Measurements from ENCODE around the gene RAMP1.

RAMP1 gene

DNA sequence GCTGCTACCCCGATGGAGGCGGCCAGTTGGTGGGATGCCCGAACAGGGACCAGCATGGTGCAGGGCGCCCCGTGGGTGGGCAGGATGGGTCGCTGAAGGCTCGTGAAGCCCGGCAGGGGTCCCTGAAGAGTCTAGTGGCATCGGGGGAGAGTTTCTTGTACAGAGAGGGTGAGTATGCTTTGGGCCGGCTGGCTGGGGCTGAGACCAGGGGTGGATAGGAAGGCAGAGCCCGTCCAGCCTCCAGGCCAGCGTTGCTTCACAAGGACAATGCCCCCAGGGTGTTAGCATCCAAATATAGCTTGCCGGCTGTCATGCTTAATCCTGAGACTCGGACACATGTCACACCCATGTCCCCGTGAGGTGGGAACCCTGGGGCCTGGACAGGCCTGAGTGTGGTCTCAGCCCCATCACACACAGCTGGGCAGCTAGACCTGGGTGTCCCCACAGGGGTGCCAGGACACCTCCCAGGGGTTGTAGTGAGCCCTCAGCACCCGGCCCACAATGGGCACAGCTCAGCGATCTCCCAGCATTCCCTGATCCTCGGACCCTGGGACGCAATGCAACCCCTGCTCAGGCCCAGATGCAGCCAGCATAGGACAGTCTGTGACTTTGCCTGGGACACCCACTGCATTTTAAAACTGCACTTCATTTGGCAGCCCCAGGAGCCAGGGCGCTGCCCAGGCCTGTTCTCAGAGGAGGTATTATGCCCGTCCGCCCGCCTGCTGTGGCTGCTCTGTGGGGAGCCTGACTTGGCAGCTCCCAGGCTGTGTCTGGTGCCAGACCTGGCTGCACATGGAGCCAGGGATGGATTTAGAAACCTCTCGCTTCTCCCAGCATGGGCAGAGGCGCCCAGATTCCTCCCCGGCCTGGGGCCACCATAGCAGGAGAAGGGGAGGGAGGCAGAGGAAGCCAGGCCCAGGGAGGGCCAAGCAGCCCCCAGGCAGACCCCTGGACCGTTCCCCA is 36.4 kb downstream of the RAMP1 start:
- DNase-seq (ENCODE audit: low spot score), result no peak

GRCh38 chr2:237896507-237896892 is 37.1 kb downstream of the RAMP1 start:
- no peak for DNase-seq (ENCODE audit: low spot score)

- no peak for DNase-seq (ENCODE audit: low spot score)
Observed at GRCh38 chr2:237896956-237897355, 37.5 kb downstream of the RAMP1 start.

- no peak for DNase-seq (ENCODE audit: low spot score)
Observed at GRCh38 chr2:237898057-237898414, 38.6 kb downstream of the RAMP1 start.

GRCh38 chr2:237900891-237901831 is 41.7 kb downstream of the RAMP1 start:
- peak; percentile 17 for DNase-seq (ENCODE audit: low spot score)

DNA sequence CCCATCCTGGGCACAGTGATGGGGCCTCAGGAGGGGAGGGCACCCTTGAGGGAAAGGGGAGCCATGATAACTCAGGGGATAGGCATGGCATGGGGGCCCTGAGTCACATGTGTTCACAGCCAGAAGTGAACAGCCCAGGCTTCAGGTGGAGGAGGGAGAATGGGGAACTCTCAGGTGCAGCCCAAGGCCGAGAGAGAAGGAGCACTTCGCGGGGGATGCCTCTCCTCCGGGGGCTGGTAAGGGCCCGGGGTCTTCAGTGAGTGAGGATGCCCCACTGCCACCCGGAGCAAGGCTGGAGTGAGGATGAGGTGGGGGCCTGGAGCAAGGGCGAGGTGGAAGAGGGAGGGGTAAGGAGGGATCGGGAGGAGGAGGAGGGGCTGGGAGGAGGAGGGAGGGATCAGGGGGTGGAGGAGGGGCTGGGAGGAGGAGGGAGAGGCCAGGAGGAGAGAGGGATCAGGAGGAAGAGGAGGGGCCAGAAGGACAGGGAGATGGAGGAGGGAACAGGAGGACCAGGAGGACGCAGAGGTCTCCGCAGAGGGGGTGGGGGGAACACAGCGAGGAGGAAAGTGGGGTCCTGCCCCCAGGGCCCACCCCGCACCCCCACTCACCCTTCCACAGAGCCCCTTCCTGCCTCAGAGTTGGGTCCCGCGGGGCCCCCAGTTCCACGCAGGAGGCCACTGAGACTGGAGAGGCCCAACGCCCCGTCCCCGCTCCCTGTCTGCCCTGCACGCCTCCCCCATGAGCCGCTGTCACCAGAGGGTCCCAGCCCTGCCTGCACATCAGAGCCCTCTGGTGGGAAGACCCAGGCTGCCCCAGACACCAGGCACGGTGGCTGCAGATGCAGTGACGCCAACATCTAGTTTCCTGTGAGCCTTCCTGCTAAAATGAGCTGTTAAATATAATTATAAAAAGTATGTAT is 42.8 kb downstream of the RAMP1 start:
- no peak for DNase-seq (ENCODE audit: low spot score)

DNA sequence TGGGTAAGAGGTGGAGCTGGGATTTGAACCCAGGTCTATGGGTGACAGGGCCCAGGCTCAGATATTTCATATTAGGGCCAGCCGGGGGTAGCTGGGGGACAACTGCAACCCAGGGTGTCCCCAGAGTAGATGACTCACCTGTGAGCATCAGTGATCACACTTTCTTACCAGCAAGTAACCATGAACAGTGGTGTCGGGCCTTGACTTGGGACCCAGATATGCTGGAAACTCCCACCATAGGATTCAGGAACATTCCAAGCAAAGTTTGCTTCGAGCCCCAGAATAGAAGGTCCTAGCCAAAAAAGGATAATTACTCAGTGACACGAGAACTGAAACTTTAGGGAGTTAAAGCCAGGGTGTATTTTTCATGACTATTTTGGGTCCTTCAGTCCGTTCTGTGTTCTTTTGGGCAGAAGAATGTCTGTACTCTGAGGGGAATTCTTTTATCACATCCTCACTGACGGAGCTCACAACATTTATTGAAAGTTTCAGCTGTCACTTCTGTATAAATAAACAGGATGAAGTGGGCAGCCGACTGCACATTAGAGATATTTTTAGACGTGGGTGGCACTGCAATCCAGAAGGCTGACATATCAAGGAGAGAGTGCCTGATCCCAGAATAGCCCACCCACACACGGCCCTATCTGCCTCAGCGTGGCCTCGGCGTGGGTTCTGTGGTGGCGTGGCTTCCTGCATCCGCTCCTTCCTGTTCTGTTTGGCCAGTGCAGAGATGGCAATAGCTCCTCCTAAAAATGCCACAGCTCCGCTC is 45.6 kb downstream of the RAMP1 start:
- DNase-seq (ENCODE audit: low spot score), result no peak

GRCh38 chr2:237907144-237907543 is 47.7 kb downstream of the RAMP1 start:
- DNase-seq (ENCODE audit: low spot score), result no peak

GRCh38 chr2:237909075-237909695 is 49.8 kb downstream of the RAMP1 start:
- DNase-seq (ENCODE audit: low spot score), result no peak

GRCh38 chr2:237909801-237910475 is 50.5 kb downstream of the RAMP1 start:
- DNase-seq (ENCODE audit: low spot score), result no peak

DNA sequence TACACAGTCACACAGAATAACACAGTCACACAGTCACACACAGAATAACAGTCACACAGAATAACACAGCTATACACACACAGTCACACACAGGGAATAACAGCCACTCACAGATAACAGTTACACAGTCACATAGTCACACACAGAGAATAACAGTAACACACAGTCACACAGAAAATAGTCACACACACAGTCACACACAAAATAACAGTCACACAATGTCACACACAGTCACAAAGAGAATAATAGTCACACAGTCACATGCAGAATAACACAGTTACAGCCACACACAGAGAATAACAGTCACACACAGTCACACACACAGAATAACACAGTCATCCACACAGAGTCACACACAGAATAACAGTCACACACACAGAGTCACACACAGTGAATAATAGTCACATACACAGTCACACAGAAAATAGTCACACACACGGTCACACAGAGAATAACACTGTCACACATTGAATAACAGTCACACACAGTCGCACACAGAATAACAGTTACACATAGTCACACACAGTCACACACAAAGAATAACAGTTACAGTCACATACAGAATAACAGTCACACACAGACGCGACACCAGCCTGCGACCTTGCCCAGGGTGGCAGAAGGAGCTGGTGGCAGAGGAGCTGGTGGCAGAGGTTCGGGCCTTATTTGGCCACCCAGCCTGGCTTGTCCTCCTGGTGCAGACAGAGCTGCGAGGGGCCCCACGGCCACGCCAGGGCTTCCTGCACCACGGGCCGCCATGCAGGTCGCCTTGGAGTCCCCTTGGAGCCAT is 51.3 kb downstream of the RAMP1 start:
- no peak for DNase-seq (ENCODE audit: low spot score)

DNA sequence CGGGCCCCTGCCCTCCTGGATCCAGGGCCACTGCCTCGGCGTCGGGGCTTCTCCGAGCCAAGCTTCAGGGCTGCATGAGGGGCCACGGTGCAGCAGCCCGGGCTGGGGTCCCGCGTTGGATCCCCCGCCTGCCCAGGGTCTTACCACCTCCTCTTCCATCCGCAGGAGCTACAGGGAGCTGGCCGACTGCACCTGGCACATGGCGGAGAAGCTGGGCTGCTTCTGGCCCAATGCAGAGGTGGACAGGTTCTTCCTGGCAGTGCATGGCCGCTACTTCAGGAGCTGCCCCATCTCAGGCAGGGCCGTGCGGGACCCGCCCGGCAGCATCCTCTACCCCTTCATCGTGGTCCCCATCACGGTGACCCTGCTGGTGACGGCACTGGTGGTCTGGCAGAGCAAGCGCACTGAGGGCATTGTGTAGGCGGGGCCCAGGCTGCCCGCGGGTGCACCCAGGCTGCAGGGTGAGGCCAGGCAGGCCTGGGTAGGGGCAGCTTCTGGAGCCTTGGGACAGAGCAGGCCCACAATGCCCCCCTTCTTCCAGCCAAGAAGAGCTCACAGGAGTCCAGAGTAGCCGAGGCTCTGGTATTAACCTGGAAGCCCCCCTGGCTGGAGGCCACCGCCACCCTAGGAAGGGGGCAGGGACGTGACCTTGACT is 52.1 kb downstream of the RAMP1 start:
- DNase-seq (ENCODE audit: low spot score), result no peak

- DNase-seq (ENCODE audit: low spot score), result no peak
Observed at GRCh38 chr2:237912271-237913192, 53.1 kb downstream of the RAMP1 start.

- DNase-seq (ENCODE audit: low spot score), result no peak
Observed at GRCh38 chr2:237913193-237913917, 53.9 kb downstream of the RAMP1 start.

GRCh38 chr2:237915576-237915975 is 56.2 kb downstream of the RAMP1 start:
- DNase-seq (ENCODE audit: low spot score), result no peak

DNA sequence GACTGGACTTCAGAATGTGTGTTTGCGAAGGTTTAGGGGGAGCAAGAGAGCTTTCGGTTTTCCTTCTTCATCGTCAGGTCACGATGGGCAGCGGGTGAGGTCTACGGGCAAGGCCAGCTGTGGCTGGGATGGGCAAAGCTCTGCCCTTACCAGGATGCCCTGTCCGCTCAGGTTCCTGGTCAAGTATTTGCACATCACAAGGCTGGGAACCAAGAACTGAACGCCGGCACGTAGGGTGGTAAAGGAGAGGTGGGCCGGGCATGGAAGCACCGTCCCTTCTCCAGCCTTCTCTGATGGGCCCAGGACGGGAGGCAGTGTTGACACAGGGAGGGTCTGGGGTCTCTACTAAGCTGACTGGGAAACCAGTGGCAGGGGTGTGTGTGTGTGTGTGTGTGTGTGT is 56.9 kb downstream of the RAMP1 start:
- DNase-seq (ENCODE audit: low spot score), result no peak
